HCT116 (cell line): ENCODE results near the gene TMEM254. TPM values are rescaled to one million over a fixed set of nuclear protein-coding genes. Genes with fewer than 3 reads are reported as not detected.

ENCODE experiments used
- ATAC-seq: fragments of 200-7000 bp; cut with Tn5 transposase; 2 replicates; pipeline ENCODE4 v1.9.1; 2020; ENCODE audit warnings: mild to moderate bottlenecking, moderate library complexity
- BruUV-seq: library from RNA; stranded (reverse); fragments of 400-500 nt; replicated peaks from 2 replicates; lab custom pipeline; 2021; lab: Mats Ljungman, UMichigan
- CTCF ChIA-PET: fragments of 300-600 bp; sonication (Branson Sonifier 250); formaldehyde crosslinking; loops from one replicate; lab custom pipeline; 2021; ENCODE audit warnings: antibody characterized with exemption; lab: Charles Lee
- POLR2A ChIA-PET: fragments of 300-600, 350-600 bp; sonication (Branson Sonifier 250); formaldehyde crosslinking; loops from one replicate; lab custom pipeline; 2021; ENCODE audit warnings: antibody characterized with exemption; lab: Charles Lee
- RAD21 ChIA-PET, 2 experiments: fragments of 300-600 bp; sonication (Branson Sonifier 250); formaldehyde crosslinking; loops; one replicate each; lab custom pipeline; 2023; ENCODE audit warnings: low total read pairs in 2 of 2; ENCODE audit not compliant: uncharacterized antibody in 2 of 2, unreplicated experiment in 2 of 2, low non-redundant PET in 1 of 2; lab: Charles Lee
- DNase-seq: peaks from one replicate; pipeline ENCODE4 v3.0.0-alpha.2; 2010; ENCODE audit warnings: low read depth, low spot score
- H2AFZ ChIP-seq: fragments of 200-600 bp; shearing (Covaris generic), sonication (generic); 2 replicates; pipeline ENCODE4 v1.6.1; 2017; ENCODE audit warnings: low read depth, mixed run types, mixed read lengths, antibody characterized with exemption, low read length; ENCODE audit not compliant: poor library complexity, severe bottlenecking
- H3K27ac ChIP-seq: 2 replicates; pipeline ENCODE4 v1.5.1; 2012; ENCODE audit warnings: low read depth, low read length
- H3K27me3 ChIP-seq: fragments of 200-600 bp; sonication (generic); 2 replicates; pipeline ENCODE4 v1.6.1; 2016; ENCODE audit warnings: mixed run types, low read length, mixed read lengths; ENCODE audit not compliant: insufficient read depth
- H3K36me3 ChIP-seq, 2 experiments: fragments of 200-500 bp in 1 of 2; fragments of 200-600 bp in 1 of 2; sonication (Bioruptor generic) in 1 of 2; sonication (generic) in 1 of 2; 2 replicates each; pipeline versions ENCODE4 v1.5.1 to v1.6.1; 2014 to 2016; ENCODE audit warnings: low read length in 2 of 2, inconsistent platforms in 1 of 2, mixed read lengths in 1 of 2, mixed run types in 1 of 2; ENCODE audit not compliant: insufficient read depth in 2 of 2, control insufficient read depth in 1 of 2
- H3K4me1 ChIP-seq, 2 experiments: fragments of 200-600 bp in 1 of 2; sonication (generic) in 1 of 2; 2 replicates each; pipeline versions ENCODE4 v1.5.1 to v1.6.1; 2012 to 2017; ENCODE audit warnings: low read length in 2 of 2, inconsistent platforms in 1 of 2, mild to moderate bottlenecking in 1 of 2, mixed read lengths in 1 of 2, mixed run types in 1 of 2, moderate library complexity in 1 of 2; ENCODE audit not compliant: insufficient read depth in 2 of 2, control insufficient read depth in 1 of 2
- H3K4me2 ChIP-seq: fragments of 200-600 bp; sonication (generic); 2 replicates; pipeline ENCODE4 v1.6.1; 2017; ENCODE audit warnings: mixed run types, low read length, mixed read lengths
- H3K4me3 ChIP-seq, 2 experiments: fragments of 200-600 bp in 1 of 2; sonication (generic) in 1 of 2; replicated peaks in 1 of 2; 2 replicates each; pipeline ENCODE4 v1.5.1; 2011 to 2016; ENCODE audit warnings: low read length in 2 of 2, control low read depth in 1 of 2, low read depth in 1 of 2, mild to moderate bottlenecking in 1 of 2, mixed read lengths in 1 of 2, mixed run types in 1 of 2
- H3K79me2 ChIP-seq: fragments of 200-600 bp; sonication (generic); 2 replicates; pipeline ENCODE4 v1.6.1; 2017; ENCODE audit warnings: mild to moderate bottlenecking, mixed run types, low read length, moderate library complexity, mixed read lengths; ENCODE audit not compliant: insufficient read depth
- H3K9ac ChIP-seq: fragments of 200-600 bp; sonication (generic); 2 replicates; pipeline ENCODE4 v1.6.1; 2016; ENCODE audit warnings: low read length, mixed read lengths
- H3K9me2 ChIP-seq: fragments of 200-600 bp; sonication (generic), shearing (Covaris generic); 2 replicates; pipeline ENCODE4 v1.6.1; 2017; ENCODE audit warnings: mixed run types, mild to moderate bottlenecking, moderate library complexity; ENCODE audit not compliant: insufficient read depth
- H3K9me3 ChIP-seq, 2 experiments: fragments of 200-500 bp in 1 of 2; fragments of 200-600 bp in 1 of 2; sonication (Bioruptor generic) in 1 of 2; sonication (generic) in 1 of 2; 2 replicates each; pipeline ENCODE4 v1.6.1; 2014 to 2017; ENCODE audit warnings: low read length in 2 of 2, mixed read lengths in 2 of 2, inconsistent platforms in 1 of 2, low read depth in 1 of 2, mild to moderate bottlenecking in 1 of 2, mixed run types in 1 of 2, moderate library complexity in 1 of 2; ENCODE audit not compliant: control insufficient read depth in 1 of 2, insufficient read depth in 1 of 2
- H4K20me1 ChIP-seq: fragments of 200-600 bp; sonication (generic), shearing (Covaris generic); 2 replicates; pipeline ENCODE4 v1.6.1; 2017; ENCODE audit warnings: mixed run types, mild to moderate bottlenecking, moderate library complexity; ENCODE audit not compliant: insufficient read depth
- CBX3 ChIP-seq: IDR thresholded peaks from 2 replicates; pipeline ENCODE4 v1.6.1; 2012; ENCODE audit warnings: low read depth
- CEBPB ChIP-seq: IDR thresholded peaks from 2 replicates; pipeline ENCODE4 v1.6.1; 2012; ENCODE audit warnings: low read depth
- EGR1 ChIP-seq: IDR thresholded peaks from 2 replicates; pipeline ENCODE4 v1.6.1; 2012; ENCODE audit warnings: low read depth
- EZH2phosphoT487 ChIP-seq: fragments of 200-600 bp; IDR thresholded peaks from 2 replicates; pipeline ENCODE4 v1.6.1; 2018; ENCODE audit warnings: antibody characterized with exemption, borderline replicate concordance
- FOSL1 ChIP-seq: IDR thresholded peaks from 2 replicates; pipeline ENCODE4 v1.6.1; 2012; ENCODE audit warnings: low read depth
- JUND ChIP-seq: IDR thresholded peaks from 2 replicates; pipeline ENCODE4 v1.6.1; 2012
- MAX ChIP-seq: IDR thresholded peaks from 2 replicates; pipeline ENCODE4 v1.6.1; 2012
- POLR2AphosphoS5 ChIP-seq: IDR thresholded peaks from 2 replicates; pipeline ENCODE4 v1.6.1; 2011; ENCODE audit warnings: mild to moderate bottlenecking, low read depth, low read length, moderate library complexity
- RAD21 ChIP-seq: IDR thresholded peaks from 2 replicates; pipeline ENCODE4 v1.6.1; 2012; ENCODE audit warnings: low read depth, mild to moderate bottlenecking
- SP1 ChIP-seq: IDR thresholded peaks from 2 replicates; pipeline ENCODE4 v1.6.1; 2012; ENCODE audit warnings: low read depth
- SRF ChIP-seq: IDR thresholded peaks from 2 replicates; pipeline ENCODE4 v1.6.1; 2012; ENCODE audit warnings: low read depth
- TCF7L2 ChIP-seq: IDR thresholded peaks from 2 replicates; pipeline ENCODE4 v1.7.0; 2011; ENCODE audit warnings: borderline replicate concordance, inconsistent platforms; ENCODE audit not compliant: insufficient read depth, insufficient read length; ENCODE audit errors: extremely low read depth
- YY1 ChIP-seq: IDR thresholded peaks from 2 replicates; pipeline ENCODE4 v1.6.1; 2011; ENCODE audit warnings: low read length, low read depth, moderate library complexity, mild to moderate bottlenecking; ENCODE audit not compliant: insufficient replicate concordance; ENCODE audit errors: extremely low read depth
- ZBTB33 ChIP-seq: IDR thresholded peaks from 2 replicates; pipeline ENCODE4 v1.6.1; 2011; ENCODE audit warnings: mild to moderate bottlenecking, low read length, moderate library complexity; ENCODE audit not compliant: insufficient replicate concordance; ENCODE audit errors: extremely low read depth
- ZNF274 ChIP-seq: fragments of 200-500 bp; sonication (Bioruptor generic); IDR thresholded peaks from 2 replicates; pipeline ENCODE4 v1.6.1; 2014; ENCODE audit warnings: mild to moderate bottlenecking, low read depth, low read length, inconsistent platforms
- intact Hi-C: fragments of 100-400 bp; cut with micrococcal nuclease; formaldehyde crosslinking; loops from 2 replicates; pipeline ENCODE4 v1.10.0; 2022
- total RNA-seq: library from RNA; stranded (reverse); gene quantifications from one replicate; pipeline ENCODE4 v1.2.1, GENCODE V29; 2021; ENCODE audit not compliant: unreplicated experiment
- TF ChIP-seq, protein P1 (sequence below): IDR thresholded peaks from 2 replicates; pipeline ENCODE4 v1.6.1; 2012

The TMEM254 gene
- total RNA-seq, 1 experiment from 2014 or later = 12.1 TPM

- CTCF ChIA-PET = interaction anchor here (1.0 to 3.1 kb wide), 3 partner anchors 12 to 81 kb away, joined by 3 to 61 read pairs (median 8); no protein-coding TSS in a partner anchor
- no peaks in the 10 kb centered on the region for H3K36me3 ChIP-seq
Measured at GRCh38 chr10:80141696-80142460, 63.4 kb downstream of the TMEM254 start.

More at GRCh38 chr10:80141696-80142460, 63.4 kb downstream of the TMEM254 start:
- Histone ChIP-seq H3K9ac (no peak overlapping the region), H3K9me3 (no peaks in the 10 kb centered on the region), H3K4me2 (no peak overlapping the region), H3K9me2 (no peaks in the 10 kb centered on the region), H3K27ac (no peak overlapping the region), H3K4me3 (no peak overlapping the region), H3K79me2 (no peaks in the 10 kb centered on the region), H3K4me1 (peaks cover 13 to 29% of the 10 kb centered on the region in 2 experiments; a peak in 3 of 4 replicates), H2AFZ (no peak overlapping the region), H4K20me1 (no peaks in the 10 kb centered on the region), H3K27me3 (no peaks in the 10 kb centered on the region)
- ChIA-PET POLR2A (no interaction called here), RAD21 (no interaction called here)
- ATAC-seq (no peak), DNase-seq (no peak)
- no TSS peak for BruUV-seq
- intact Hi-C loops = loop anchor here (5.0 kb wide), 1 partner anchor 65 kb away; the partner anchor contains the start of gene ANXA11
- no peak for TF ChIP-seq CBX3
- TF ChIP-seq ZNF274 = no peak
- TF ChIP-seq ZBTB33 = no peak
- TF ChIP-seq CEBPB = no peak
- no peak for TF ChIP-seq TCF7L2
- TF ChIP-seq EZH2phosphoT487 = no peak
- TF ChIP-seq EGR1 = no peak
- TF ChIP-seq, protein P1, sequence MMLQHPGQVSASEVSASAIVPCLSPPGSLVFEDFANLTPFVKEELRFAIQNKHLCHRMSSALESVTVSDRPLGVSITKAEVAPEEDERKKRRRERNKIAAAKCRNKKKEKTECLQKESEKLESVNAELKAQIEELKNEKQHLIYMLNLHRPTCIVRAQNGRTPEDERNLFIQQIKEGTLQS = no peak
- TF ChIP-seq FOSL1 = no peak
- TF ChIP-seq SRF = no peak
- no peak for TF ChIP-seq YY1
- no peak for TF ChIP-seq SP1
- TF ChIP-seq RAD21 = no peak
- TF ChIP-seq POLR2AphosphoS5 = no peak
- no peak for TF ChIP-seq JUND
- no peak for TF ChIP-seq MAX

Other genes with a start within 250 kb of the TMEM254 start
- gene SFTPD, start 129.6 kb upstream of the TMEM254 start, total RNA-seq = 0.66 TPM
- gene PLAC9, start 54.1 kb downstream of the TMEM254 start, total RNA-seq = not detected
- gene ANXA11, start 126.9 kb downstream of the TMEM254 start, total RNA-seq = 181 TPM
- 1.6 TPM for gene MAT1A, start 211.0 kb downstream of the TMEM254 start, total RNA-seq